Hematopoietic multipotent progenitor cell treated with erythropoietin and hydrocortisone succinate and interleukin-3 and kit ligand, for 6 days (in vitro differentiated cells): ENCODE results near the gene SPN.
"Not testable (repeated sequence)": the region's sequence is repeated elsewhere in the genome, so short reads cannot be mapped to it uniquely, and the experiment has no call there.

Experiments used
- DNase-seq: peaks from one replicate; pipeline ENCODE4 v3.0.0-alpha.2; 2015

The SPN gene

DNA sequence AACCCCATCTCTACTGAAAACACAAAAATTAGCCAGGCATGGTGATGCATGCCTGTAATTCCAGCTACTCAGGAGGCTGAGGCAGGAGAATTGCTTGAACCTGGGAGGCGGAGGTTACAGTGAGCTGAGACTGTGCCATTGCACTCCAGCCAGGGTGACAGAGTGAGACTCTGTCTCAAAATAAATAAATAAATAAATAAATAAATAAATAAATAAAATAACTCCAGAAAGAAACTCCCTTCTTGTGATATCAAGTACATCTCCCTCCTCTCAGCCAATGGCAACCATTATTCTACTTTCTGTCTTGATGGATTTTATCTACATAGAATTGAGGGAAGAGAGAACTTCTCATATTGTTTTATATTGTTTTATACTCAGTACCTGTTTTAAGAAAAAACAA, 44.1 kb downstream of the SPN start:
- not testable (repeated sequence) for DNase-seq

DNA sequence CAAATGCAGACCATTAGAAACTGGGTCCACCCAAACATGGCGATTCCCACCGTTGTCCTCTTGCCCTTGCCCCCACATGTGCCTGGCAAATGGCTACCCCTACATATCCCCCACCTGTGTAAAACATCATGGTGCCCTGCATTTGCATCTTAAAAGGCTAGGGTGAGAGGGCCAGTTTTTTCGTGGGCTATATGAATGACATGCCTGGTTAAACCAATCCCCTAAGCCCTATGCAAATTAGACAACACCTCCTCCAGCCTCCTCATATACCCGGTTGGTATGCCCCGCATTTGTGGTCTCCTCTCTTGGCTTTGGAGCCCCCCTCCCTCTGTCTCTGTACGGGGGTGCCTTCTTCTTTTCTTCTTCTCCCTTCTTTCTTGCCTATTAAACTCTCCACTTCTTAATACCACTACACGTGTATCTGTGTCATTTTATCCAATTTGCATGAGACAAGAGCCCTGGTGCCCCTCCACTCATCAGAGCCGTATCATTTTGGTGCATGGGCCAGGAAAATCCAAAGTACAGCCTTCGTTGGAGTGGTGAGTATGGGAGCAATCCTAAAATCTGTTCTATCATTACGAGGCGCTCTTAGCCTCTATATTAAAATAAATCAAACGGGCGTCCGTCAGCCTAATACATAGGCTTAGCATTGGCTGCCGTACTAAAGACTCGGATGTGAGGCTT, 46.0 kb downstream of the SPN start:
- DNase-seq = no peak

DNA sequence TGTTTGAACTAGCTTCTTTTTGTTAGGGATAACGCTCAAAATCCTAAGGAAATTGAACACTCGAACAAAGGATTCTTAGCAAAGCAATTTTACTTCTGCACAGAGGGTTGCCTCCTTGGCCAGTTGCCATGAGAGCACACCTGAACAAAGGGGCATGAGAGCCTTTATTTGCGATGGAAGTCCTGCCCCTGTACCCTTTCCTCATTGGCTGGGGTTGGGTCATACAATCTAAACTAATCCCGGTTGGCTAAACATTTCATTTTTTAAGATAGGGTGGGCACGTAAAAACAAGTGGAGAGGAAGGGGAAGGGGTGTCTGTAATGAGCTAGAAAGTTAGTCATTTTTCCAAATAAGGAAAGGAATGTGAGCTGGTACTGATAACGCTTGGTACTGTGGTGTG, 46.6 kb downstream of the SPN start:
- not testable (repeated sequence) for DNase-seq

DNA sequence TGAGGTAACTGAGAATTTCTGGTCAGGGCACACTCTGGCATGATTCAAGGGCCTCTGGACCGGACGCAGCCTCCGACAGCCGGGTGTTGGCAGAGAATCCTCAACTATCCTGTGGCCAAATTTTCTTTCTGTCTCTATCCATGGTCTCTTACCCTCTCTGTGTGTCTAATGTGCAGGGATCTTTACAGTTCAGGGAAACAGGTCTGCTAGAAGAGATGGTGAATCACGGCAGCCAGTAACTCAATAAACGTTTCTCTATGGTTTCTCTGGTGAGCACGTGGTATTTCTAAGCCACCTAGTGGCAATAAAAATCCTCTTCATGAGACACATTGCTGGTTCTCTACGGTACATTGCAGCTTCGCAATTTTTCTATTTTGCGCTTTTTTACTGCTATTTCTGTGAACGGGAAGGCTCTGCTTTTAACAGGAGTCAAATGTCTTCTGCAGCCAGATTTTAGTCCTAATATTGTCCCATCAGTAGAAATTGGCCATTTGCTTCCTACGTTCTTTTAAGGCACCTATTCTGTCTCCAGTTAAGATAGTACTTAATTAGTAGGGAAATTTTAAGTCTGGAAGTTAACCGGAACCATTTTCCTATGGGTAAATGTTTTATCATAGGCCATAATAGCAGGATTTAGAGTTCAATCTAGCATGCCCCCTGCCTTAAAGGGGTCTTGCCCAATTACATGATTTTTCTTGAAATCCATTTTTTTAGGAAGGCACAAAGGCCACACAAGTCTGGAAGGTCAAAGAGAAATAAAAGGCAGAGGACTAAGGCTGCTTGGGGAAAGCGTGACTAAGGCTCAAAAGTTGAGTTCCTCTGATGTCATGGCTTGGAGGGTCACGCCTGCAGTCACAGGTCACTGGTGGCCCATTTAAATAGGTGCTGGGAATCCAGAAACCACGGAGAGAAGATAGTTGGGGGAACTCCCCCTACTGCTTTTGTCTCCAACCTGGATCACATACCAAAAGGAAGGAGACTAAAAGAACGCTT, 47.5 kb downstream of the SPN start:
- peak; percentile 89 for DNase-seq

- DNase-seq = peak; percentile 46
Observed at GRCh38 chr16:29712809-29713208, 49.8 kb downstream of the SPN start.

DNA sequence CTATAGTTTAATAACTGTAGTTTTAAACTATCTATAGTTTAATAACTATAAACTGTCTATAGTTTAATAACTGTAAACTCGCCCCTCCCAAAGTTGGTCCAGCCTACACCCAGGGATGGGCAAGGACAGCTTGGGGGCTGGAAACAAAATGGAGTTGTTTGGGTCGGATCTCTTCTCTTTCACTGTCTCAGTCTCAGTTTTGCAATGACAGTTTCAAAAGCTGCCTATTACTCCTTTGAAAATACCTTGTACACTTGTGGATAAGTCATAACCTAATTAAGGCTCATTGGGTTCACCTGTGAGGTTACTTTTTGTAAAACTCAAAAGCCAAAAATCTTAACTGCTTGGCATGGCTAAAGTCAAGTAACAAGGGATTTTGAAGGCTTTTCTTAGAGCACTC, 51.3 kb downstream of the SPN start:
- DNase-seq = no peak

GRCh38 chr16:29714972-29715371, 51.9 kb downstream of the SPN start:
- DNase-seq = no peak

GRCh38 chr16:29717113-29717512, 54.1 kb downstream of the SPN start:
- DNase-seq = no peak

GRCh38 chr16:29719063-29719462, 56.0 kb downstream of the SPN start:
- no peak for DNase-seq
